ENCODE data around the gene AMPH.
"Not testable (repeated sequence)": the region's sequence is repeated elsewhere in the genome, so short reads cannot be mapped to it uniquely, and the experiment has no call there.

Gene AMPH

GRCh38 chr7:38453168-38453567 is 178.0 kb downstream of the AMPH start:
- DNase-seq: no peak

DNA sequence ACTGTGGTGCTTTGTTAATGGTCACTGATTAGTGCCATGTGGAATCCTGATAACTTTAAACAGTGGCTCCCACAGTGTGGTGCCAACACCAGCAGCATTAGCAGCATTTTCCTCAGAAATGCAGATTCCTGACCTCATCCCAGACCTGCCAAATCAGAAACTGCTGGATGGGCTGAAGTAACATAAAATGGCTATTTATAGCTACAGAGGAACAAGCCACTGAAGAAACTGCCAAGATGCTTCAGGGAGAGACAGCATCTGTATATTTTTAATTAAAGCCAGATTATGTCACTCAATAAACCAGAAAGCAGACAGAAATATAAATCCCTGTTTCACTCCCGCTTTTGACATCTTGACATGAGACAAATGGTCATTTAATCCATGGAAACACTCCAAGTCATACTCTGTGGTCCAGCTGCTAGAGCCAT is 178.5 kb downstream of the AMPH start:
- DNase-seq: no peak

GRCh38 chr7:38451840-38452239 is 179.3 kb downstream of the AMPH start:
- DNase-seq: no peak

- no peak for DNase-seq
Observed at GRCh38 chr7:38448584-38449234, 182.5 kb downstream of the AMPH start.

- DNase-seq: no peak
Observed at GRCh38 chr7:38448054-38448453, 183.1 kb downstream of the AMPH start.

DNA sequence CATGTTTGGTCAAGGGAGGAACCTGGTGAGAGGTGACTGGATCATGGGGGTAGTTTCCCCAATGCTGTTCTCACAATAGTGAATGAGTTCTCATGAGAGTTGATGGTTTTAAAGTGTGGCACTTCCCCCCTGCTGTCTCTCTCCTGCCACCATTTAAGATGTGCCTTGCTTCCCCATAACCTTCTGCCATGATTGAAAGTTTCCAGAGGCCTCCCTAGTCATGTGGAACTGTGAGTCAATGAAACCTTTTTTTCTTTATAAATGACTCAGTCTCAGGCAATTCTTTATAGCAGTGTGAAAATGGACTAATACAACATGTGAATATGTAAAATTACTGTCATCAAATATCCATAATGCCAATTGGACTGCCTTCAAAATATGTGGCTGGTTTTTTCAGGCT is 192.2 kb downstream of the AMPH start:
- DNase-seq: no peak

DNA sequence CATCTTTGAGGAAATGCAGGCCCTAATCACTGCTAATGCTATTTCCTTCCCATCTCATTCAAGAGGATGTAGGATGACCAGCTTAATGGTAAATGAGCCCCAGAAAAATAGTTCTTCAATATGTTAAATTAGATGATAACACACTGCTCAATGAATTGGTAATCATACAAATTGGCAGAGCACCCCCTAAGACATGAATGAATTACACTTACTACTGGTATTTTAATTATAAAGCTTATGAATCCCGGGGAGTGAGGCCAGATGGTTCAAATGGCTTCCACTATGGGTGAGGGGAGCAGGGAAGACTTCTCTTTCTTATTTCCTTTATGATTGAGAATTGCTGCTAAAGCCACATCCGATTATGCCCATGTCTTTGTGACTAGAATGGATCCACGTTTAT is 198.5 kb downstream of the AMPH start:
- no peak for DNase-seq

GRCh38 chr7:38432080-38432479 is 199.1 kb downstream of the AMPH start:
- DNase-seq: no peak

GRCh38 chr7:38429057-38429456 is 202.1 kb downstream of the AMPH start:
- DNase-seq: no peak

- no peak for DNase-seq
Observed at GRCh38 chr7:38428041-38428440, 203.1 kb downstream of the AMPH start.

GRCh38 chr7:38427279-38427955 is 203.8 kb downstream of the AMPH start:
- DNase-seq: no peak

- DNase-seq: peak in 1 of 2 donors; percentile 15
Observed at GRCh38 chr7:38425509-38425908, 205.7 kb downstream of the AMPH start.

DNA sequence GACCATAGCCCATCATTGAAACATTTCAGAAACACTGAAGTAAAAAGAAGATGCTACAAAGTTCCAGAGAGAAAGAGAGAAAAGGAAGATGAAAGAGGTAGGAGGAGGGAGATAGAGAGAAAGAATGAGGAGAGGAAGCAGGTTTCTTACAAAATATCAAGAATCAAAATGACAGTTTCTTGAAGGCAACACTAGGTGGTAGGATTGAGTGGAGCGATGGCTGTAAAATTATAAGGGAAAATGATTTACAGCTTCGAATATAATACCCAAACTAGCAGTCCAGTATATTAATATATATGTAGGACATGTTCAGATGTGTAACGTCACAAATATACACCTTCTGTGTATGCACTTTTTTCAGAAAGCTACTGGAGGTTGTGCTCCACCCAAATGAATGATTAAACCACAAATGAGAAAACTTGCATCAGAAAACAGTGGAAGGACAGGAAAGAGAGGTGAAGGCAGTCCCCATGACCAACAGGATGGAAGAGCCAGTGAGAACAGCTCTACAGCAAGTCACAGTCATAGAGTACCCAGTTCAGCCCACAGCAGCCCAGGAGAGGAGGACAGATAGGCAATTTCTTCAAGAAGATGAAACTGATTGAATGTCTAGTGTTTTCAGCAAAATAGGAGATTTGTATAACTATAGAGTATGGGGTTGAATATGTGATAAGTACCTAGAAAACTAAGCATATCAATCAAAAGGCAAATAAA is 206.3 kb downstream of the AMPH start:
- no peak for DNase-seq

GRCh38 chr7:38413784-38414183 is 217.4 kb downstream of the AMPH start:
- no peak for DNase-seq

- DNase-seq: no peak
Observed at GRCh38 chr7:38411404-38411803, 219.8 kb downstream of the AMPH start.

DNA sequence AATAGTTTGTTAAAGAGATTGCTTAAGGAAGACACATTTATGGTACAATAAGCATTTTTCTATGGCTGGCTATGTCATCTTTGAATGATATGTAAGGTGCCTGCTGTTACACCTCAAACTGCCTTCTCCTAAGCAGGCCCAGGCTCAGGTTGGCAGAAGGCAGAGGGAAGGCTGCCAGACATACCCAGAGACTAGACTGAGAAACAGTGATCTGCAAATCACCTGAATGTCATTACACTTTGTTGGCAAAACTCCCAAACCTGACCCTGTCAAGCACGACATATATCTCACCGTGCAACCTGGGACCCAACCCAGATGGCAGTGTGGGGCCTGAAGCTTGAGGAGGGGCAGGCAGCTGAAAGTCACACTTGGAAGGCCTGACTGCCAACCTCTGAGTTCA is 221.1 kb downstream of the AMPH start:
- DNase-seq: no peak

DNA sequence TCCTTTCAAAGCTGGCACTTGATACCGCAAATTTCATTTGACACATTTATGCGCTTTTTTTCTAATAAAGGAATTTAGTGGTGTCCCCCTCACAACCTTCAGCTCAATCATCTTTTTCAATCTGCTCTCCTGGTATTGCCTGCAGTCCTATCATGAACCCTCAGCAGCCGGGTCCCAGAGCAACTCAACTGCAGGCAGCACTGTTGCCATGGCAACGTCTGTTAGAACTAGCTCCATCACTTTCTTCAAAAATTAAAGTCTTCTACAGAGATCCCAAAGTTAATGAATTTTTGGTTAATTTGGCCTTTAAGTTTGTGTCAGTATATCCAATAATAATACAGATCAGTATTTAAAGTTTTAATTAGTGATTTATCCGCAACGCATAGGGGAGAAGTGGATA is 221.6 kb downstream of the AMPH start:
- no peak for DNase-seq

GRCh38 chr7:38398725-38399321 is 232.3 kb downstream of the AMPH start:
- DNase-seq: peak; percentile 55 to 58

DNA sequence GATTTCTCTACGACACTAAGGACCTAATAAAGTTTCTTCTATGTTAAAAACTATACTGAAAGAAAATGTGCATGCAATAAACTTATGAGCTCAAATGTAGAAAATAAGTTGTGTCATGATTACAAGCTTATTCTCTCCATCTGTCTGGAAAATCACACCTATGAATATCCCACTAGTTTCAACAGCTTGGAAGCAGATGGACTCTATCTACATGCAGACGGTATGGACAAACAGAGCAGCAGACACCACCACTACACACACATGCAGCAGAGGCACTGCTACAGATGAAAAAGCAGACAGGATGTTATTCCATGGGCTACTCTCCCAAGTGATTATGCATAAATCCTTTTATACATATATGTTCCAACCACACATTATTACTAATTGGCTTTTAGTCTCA is 234.3 kb downstream of the AMPH start:
- no peak for DNase-seq

GRCh38 chr7:38395921-38396552 is 235.1 kb downstream of the AMPH start:
- not testable (repeated sequence) for DNase-seq

GRCh38 chr7:38394660-38395059 is 236.5 kb downstream of the AMPH start:
- DNase-seq: no peak

DNA sequence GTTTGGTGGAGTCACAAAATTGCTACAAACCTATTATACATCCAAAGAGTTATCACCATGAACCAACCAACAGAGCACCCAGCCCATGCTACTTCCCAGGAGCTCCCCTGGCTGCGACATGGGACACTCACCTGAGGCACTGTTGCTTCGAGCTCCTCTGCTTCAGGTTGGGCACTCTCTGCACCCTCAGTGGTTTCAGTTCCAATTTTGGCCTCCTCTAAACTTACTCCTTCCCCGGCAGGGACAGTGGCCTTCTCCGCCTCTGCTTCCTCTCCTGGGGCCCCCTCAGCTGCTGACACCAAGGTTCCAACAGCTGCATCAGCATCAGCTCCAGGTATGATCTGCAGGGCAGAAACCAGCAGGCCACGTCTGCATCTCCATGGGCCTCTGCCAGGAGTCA is 237.3 kb downstream of the AMPH start:
- DNase-seq: no peak

DNA sequence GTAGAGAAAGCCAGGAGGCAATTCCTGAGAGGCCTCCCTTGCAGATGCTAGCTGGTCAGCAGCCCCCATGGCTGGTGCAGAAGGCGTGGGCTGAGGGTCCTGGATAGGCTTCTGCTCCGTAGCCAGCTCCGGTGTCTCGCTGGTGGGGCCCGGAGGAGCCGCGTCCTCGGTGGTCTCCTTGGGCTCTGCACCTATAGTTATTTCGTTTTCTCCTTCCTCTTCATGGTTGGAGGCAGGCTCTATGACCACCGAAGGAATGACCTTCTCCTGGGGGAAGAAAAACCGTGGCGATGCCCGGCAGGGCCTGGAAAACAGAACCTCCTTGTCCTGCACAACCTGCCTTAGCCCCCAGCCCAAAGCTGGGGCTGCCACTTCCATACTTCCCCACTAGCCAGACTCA is 239.4 kb downstream of the AMPH start:
- no peak for DNase-seq
